K562 (cell line): ENCODE data around the gene OTP. TPM values are rescaled to one million over a fixed set of nuclear protein-coding genes. Genes with fewer than 3 reads are reported as not detected.

Source experiments
- ATAC-seq: fragments of 200-7000 bp; cut with Tn5 transposase; 3 replicates; pipeline ENCODE4 v1.9.1; 2020; ENCODE audit warnings: moderate library complexity
- BruUV-seq: library from RNA; stranded (reverse); fragments of 400-500 nt; replicated peaks from 2 replicates; lab custom pipeline; 2021; lab: Mats Ljungman, UMichigan
- CTCF ChIA-PET: fragments of 300-600 bp; formaldehyde crosslinking; extraction: SDS; loops from one replicate; lab custom pipeline; 2021; ENCODE audit warnings: low intra/inter-chr PET ratio; lab: Yijun Ruan, JAX
- POLR2A ChIA-PET: fragments of 300-600, 350-650 bp; sonication (Branson Sonifier 250); formaldehyde crosslinking; extraction: SDS; loops from one replicate; lab custom pipeline; 2021; ENCODE audit warnings: antibody characterized with exemption, inconsistent platforms; lab: Yijun Ruan, JAX
- DNase-seq, 4 experiments: peaks; one replicate each; pipeline versions ENCODE4 v3.0.0 to v3.0.0-alpha.2; 2011 to 2018; ENCODE audit warnings: low spot score in 3 of 4, mixed read lengths in 3 of 4; ENCODE audit errors: extremely low read depth in 1 of 4
- FAIRE-seq: peaks from 2 replicates; lab custom pipeline; 2011; peaks lifted over from hg19 to GRCh38; lab: Jason Lieb, UNC
- H2AFZ ChIP-seq: 2 replicates; pipeline ENCODE4 v1.6.0; 2011; ENCODE audit warnings: low read depth, low read length, control low read depth, inconsistent platforms
- H3K27ac ChIP-seq: fragments of 200-600 bp; 3 replicates; pipeline ENCODE4 v1.8.0; 2011; ENCODE audit warnings: low read depth, mild to moderate bottlenecking, control low read depth, inconsistent platforms, low read length, moderate library complexity, mixed read lengths; ENCODE audit errors: extremely low read depth
- H3K27me3 ChIP-seq, 2 experiments: fragments of 300-600 bp in 1 of 2; 2 replicates in 1 of 2; 3 replicates in 1 of 2; pipeline versions ENCODE4 v1.6.0 to v1.8.0; 2011; ENCODE audit warnings: inconsistent platforms in 2 of 2, low read length in 2 of 2, mild to moderate bottlenecking in 1 of 2, mixed read lengths in 1 of 2, moderate library complexity in 1 of 2; ENCODE audit not compliant: control insufficient read depth in 2 of 2, insufficient read depth in 2 of 2
- H3K36me3 ChIP-seq: fragments of 300-600 bp; 3 replicates; pipeline ENCODE4 v1.8.0; 2011; ENCODE audit warnings: mild to moderate bottlenecking, low read length, inconsistent platforms; ENCODE audit not compliant: control insufficient read depth, insufficient read depth
- H3K4me1 ChIP-seq, 2 experiments: fragments of 200-600 bp in 1 of 2; replicated peaks in 1 of 2; 2 replicates in 1 of 2; 3 replicates in 1 of 2; pipeline versions ENCODE4 v1.5.1 to v1.8.0; 2011; ENCODE audit warnings: inconsistent platforms in 2 of 2, low read length in 2 of 2, mild to moderate bottlenecking in 1 of 2, mixed read lengths in 1 of 2, moderate library complexity in 1 of 2; ENCODE audit not compliant: control insufficient read depth in 2 of 2, insufficient read depth in 2 of 2
- H3K4me2 ChIP-seq: 2 replicates; pipeline ENCODE4 v1.6.1; 2011; ENCODE audit warnings: low read length, control low read depth, inconsistent platforms, mixed read lengths; ENCODE audit not compliant: insufficient read depth
- H3K4me3 ChIP-seq: fragments of 200-600 bp; sonication (generic), shearing (Covaris generic); 2 replicates; pipeline ENCODE4 v1.5.1; 2016; ENCODE audit warnings: control low read depth, inconsistent platforms
- H3K79me2 ChIP-seq: fragments of 200-600 bp; 3 replicates; pipeline ENCODE4 v1.8.0; 2011; ENCODE audit warnings: low read length, inconsistent platforms; ENCODE audit not compliant: control insufficient read depth, insufficient read depth
- H3K9ac ChIP-seq, 2 experiments: 2 replicates each; pipeline versions ENCODE4 v1.6.0 to v1.6.1; 2011; ENCODE audit warnings: low read depth in 2 of 2, low read length in 2 of 2, control low read depth in 1 of 2, inconsistent platforms in 1 of 2, mild to moderate bottlenecking in 1 of 2, mixed read lengths in 1 of 2; ENCODE audit not compliant: insufficient read depth in 1 of 2
- H3K9me1 ChIP-seq: one replicate; pipeline ENCODE4 v1.6.0; 2011; ENCODE audit warnings: inconsistent platforms, mild to moderate bottlenecking, low read length, moderate library complexity; ENCODE audit not compliant: control insufficient read depth, insufficient read depth
- H3K9me3 ChIP-seq: replicated peaks from 2 replicates; pipeline ENCODE4 v1.5.1; 2011; ENCODE audit warnings: low read depth, low read length, inconsistent platforms; ENCODE audit not compliant: control insufficient read depth, insufficient read depth
- H4K20me1 ChIP-seq: replicated peaks from 2 replicates; pipeline ENCODE4 v1.6.1; 2011; ENCODE audit warnings: low read length, inconsistent platforms, mixed read lengths; ENCODE audit not compliant: control insufficient read depth, insufficient read depth
- BHLHE40 ChIP-seq: IDR thresholded peaks from 2 replicates; pipeline ENCODE4 v1.6.1; 2011; ENCODE audit warnings: low read length, improper control_type of control experiment
- CREB5 ChIP-seq: fragments of 250-450 bp; sonication (Bioruptor Pico); IDR thresholded peaks from 2 replicates; pipeline ENCODE4 v1.5.0; 2020; ENCODE audit warnings: mild to moderate bottlenecking
- MYNN ChIP-seq, 2 experiments: sonication (generic); formaldehyde crosslinking in 1 of 2; IDR thresholded peaks; 2 replicates each; pipeline versions ENCODE4 v1.5.0 to v1.6.1; 2016 to 2020; ENCODE audit warnings: antibody characterized with exemption in 1 of 2, missing genetic modification reagents in 1 of 2
- PTTG1 ChIP-seq: fragments of 450-650 bp; IDR thresholded peaks from 2 replicates; pipeline ENCODE4 v1.6.1; 2016; ENCODE audit warnings: low read depth, mild to moderate bottlenecking, missing genetic modification characterization, missing compliant biosample characterization
- TEAD2 ChIP-seq: fragments of 450-650 bp; IDR thresholded peaks from 2 replicates; pipeline ENCODE4 v1.6.1; 2016; ENCODE audit warnings: missing genetic modification characterization, control low read depth, missing compliant biosample characterization
- TFE3 ChIP-seq: fragments of 450-650 bp; formaldehyde crosslinking; IDR thresholded peaks from 2 replicates; pipeline ENCODE4 v1.4.0; 2020; ENCODE audit warnings: mild to moderate bottlenecking, mixed read lengths
- YBX1 ChIP-seq: fragments of 450-650 bp; IDR thresholded peaks from 2 replicates; pipeline ENCODE4 v1.7.1; 2016; ENCODE audit warnings: mild to moderate bottlenecking
- ZNF75A ChIP-seq: fragments of 450-650 bp; formaldehyde crosslinking; IDR thresholded peaks from 2 replicates; pipeline ENCODE4 v1.4.0; 2020; ENCODE audit warnings: mild to moderate bottlenecking
- ZNF830 ChIP-seq: fragments of 250-450 bp; sonication (Bioruptor Pico); IDR thresholded peaks from 2 replicates; pipeline ENCODE4 v1.5.0; 2021; ENCODE audit warnings: mild to moderate bottlenecking
- WGBS: fragments of 100-300 bp; shearing (Covaris generic); methylation state at CpG from one replicate; pipeline ENCODE4 v1.1.6; 2016; ENCODE audit warnings: low coverage, mixed read lengths; ENCODE audit not compliant: insufficient coverage; ENCODE audit errors: missing lambda C conversion rate; 5-methylcytosine and 5-hydroxymethylcytosine counted together
- in situ Hi-C: fragments of 300-500 bp; cut with MboI; formaldehyde crosslinking; loops from 4 replicates; pipeline ENCODE4 v1.15.0; 2018; ENCODE audit warnings: inconsistent platforms, mixed read lengths
- intact Hi-C: fragments of 100-400 bp; cut with micrococcal nuclease; formaldehyde crosslinking; loops from 2 replicates; pipeline ENCODE4 v1.14.2; 2022
- polyA plus RNA-seq, 8 experiments: library from polyadenylated mRNA; depleted of rRNA in 4 of 8; stranded (reverse) in 5 of 8; unstranded in 3 of 8; fragments of >200 nt; fragmentation: Nextera tagmentation in 2 of 8; fragmentation: Illumina TruSeq in 1 of 8; extraction: Ambion mirVana in 2 of 8; extraction: Trizol in 1 of 8; gene quantifications; 2 replicates each; pipeline versions ENCODE4 v1.2.1 to v1.2.3, GENCODE V29; 2011 to 2014; ENCODE audit warnings: inconsistent platforms in 1 of 8, missing spikeins in 1 of 8
- total RNA-seq, 7 experiments: library from RNA; depleted of rRNA in 6 of 7; stranded (reverse); fragments of >200 nt in 6 of 7; fragmentation: Illumina TruSeq in 2 of 7; extraction: Trizol in 2 of 7; gene quantifications; 2 replicates each; pipeline versions ENCODE4 v1.2.1 to v1.2.3, GENCODE V29; 2011 to 2021; ENCODE audit warnings: low replicate concordance in 1 of 7
- TF ChIP-seq, protein P1 (sequence below): fragments of 450-650 bp; conservative IDR thresholded peaks from 2 replicates; pipeline ENCODE4 v1.6.1; 2016; ENCODE audit warnings: missing genetic modification characterization, low read depth, mild to moderate bottlenecking, control low read depth, missing compliant biosample characterization

The OTP gene
- total and polyA plus RNA-seq, 9 of the 15 experiments (the other 6 are each of a cell fraction or from before 2014, with no cell fraction given) = 0.04 to 0.16 (median 0.06) TPM; not detected in 4

DNA sequence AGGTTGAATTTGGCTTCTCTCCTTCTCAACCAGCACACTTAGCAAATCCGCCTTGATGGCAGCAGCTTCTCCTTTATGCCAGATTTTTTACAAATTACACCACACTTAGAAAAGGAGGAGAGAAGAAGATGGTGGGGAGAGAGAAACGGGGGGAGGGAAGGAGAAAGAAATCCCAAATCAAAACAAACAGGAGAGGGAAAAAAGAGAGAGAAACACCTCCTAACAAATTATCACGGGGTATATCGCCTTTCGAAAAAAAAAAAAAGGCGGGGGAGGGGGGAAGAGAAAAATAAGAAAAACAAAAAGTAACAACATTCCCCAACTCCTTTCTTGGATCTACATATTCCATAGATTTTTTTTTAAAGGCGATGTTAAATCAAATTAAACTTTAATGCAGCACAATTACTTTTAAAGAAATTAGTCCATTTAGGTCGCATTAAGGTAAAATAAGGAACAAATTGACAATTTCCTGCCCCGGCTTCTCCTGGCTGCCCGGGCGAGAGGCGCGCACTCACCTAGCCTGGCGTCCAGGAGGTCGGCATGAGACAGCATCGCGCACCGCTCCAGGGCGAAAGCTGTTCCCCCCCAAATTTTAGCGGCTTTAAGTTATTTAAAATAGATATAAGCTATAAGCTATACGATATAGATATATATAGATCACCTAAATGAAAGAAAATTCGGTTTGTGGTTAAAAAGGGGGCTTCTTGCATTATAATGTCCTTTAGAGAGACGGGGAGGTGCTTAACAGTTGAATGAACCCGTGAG, at the start of gene OTP (continued):
- TF ChIP-seq YBX1 (no peak), ZNF75A (no peak), TEAD2 (tag) (no peak)

GRCh38 chr5:77683171-77683732, 44.7 kb upstream of the OTP start:
- Histone ChIP-seq H3K36me3 (peaks cover 4% of the 10 kb centered on the region; the same call in 2 of the 3 replicates), H3K9me1 (no peaks in the 10 kb centered on the region), H3K27me3 (no peaks in the 10 kb centered on the region), H3K4me1 (no peaks in the 10 kb centered on the region), H3K9ac (no peak overlapping the region), H3K4me2 (no peak overlapping the region), H3K27ac (no peak overlapping the region), H3K4me3 (no peak overlapping the region), H4K20me1 (no peaks in the 10 kb centered on the region; the same call in none of the 2 replicates), H3K79me2 (no peaks in the 10 kb centered on the region), H2AFZ (no peak overlapping the region), H3K9me3 (no peaks in the 10 kb centered on the region)
- in situ Hi-C loops = no loop called here
- 57% methylated on average over 6 of the region's 6 CpGs for WGBS
- no peak for FAIRE-seq
- POLR2A ChIA-PET = interaction anchor here (1.5 kb wide), 2 partner anchors 11 to 26 kb away, joined by 4 to 5 read pairs; no protein-coding TSS in a partner anchor
- no TSS peak for BruUV-seq
- no peak for DNase-seq
- intact Hi-C loops = no loop called here
- CTCF ChIA-PET = no interaction called here
- no peak for ATAC-seq
- TF ChIP-seq, protein P1, sequence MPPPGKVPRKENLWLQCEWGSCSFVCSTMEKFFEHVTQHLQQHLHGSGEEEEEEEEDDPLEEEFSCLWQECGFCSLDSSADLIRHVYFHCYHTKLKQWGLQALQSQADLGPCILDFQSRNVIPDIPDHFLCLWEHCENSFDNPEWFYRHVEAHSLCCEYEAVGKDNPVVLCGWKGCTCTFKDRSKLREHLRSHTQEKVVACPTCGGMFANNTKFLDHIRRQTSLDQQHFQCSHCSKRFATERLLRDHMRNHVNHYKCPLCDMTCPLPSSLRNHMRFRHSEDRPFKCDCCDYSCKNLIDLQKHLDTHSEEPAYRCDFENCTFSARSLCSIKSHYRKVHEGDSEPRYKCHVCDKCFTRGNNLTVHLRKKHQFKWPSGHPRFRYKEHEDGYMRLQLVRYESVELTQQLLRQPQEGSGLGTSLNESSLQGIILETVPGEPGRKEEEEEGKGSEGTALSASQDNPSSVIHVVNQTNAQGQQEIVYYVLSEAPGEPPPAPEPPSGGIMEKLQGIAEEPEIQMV = no peak
- TF ChIP-seq CREB5 (CRISPR knock-in tag) (no peak), PTTG1 (tag) (no peak), TFE3 (CRISPR knock-in tag) (no peak), MYNN (IDR thresholded peaks at IDR 0.05) (no peak), MYNN (CRISPR knock-in tag; IDR thresholded peaks at IDR 0.05) (no peak), ZNF830 (no peak), BHLHE40 (no peak)
